CD4-positive, alpha-beta T cell (primary cell): ENCODE measurements around the gene MAD2L1. TPM values are rescaled to one million over a fixed set of nuclear protein-coding genes. Genes with fewer than 3 reads are reported as not detected.

Experiments
- ATAC-seq: fragments of 200-7000 bp; cut with Tn5 transposase; one replicate; pipeline ENCODE4 v1.10.0; 2022; ENCODE audit warnings: mild to moderate bottlenecking; ENCODE audit not compliant: poor library complexity
- CTCF ChIA-PET: fragments of 350-600 bp; sonication (Branson Sonifier 250); formaldehyde crosslinking; loops from one replicate; lab custom pipeline; 2021; ENCODE audit warnings: antibody characterized with exemption, inconsistent platforms; lab: Charles Lee
- POLR2A ChIA-PET: fragments of 350-600 bp; sonication (Branson Sonifier 250); formaldehyde crosslinking; loops from one replicate; lab custom pipeline; 2021; ENCODE audit warnings: antibody characterized with exemption, inconsistent platforms; lab: Charles Lee
- DNase-seq, 14 experiments: peaks; one replicate each; pipeline ENCODE4 v3.0.0-alpha.2; 2013 to 2020; ENCODE audit warnings: mixed read lengths in 2 of 14
- H3K27ac ChIP-seq, 2 donors: one replicate each; pipeline versions ENCODE4 v1.5.1 to v1.7.0; 2013; ENCODE audit warnings: low read length in 2 of 2, low read depth in 1 of 2, mild to moderate bottlenecking in 1 of 2
- H3K27me3 ChIP-seq, 2 experiments: 1 replicate in 1 of 2; 2 replicates in 1 of 2; pipeline versions ENCODE4 v1.6.1 to v1.7.0; 2013; ENCODE audit warnings: low read length in 2 of 2, control low read depth in 1 of 2, mild to moderate bottlenecking in 1 of 2, moderate library complexity in 1 of 2; ENCODE audit not compliant: insufficient read depth in 2 of 2, control insufficient read depth in 1 of 2
- H3K36me3 ChIP-seq: one replicate; pipeline ENCODE4 v1.6.1; 2013; ENCODE audit warnings: low read length, control low read depth; ENCODE audit not compliant: insufficient read depth
- H3K4me1 ChIP-seq: one replicate; pipeline ENCODE4 v1.6.1; 2013; ENCODE audit warnings: low read length, control low read depth; ENCODE audit not compliant: insufficient read depth
- H3K4me3 ChIP-seq: one replicate; pipeline ENCODE4 v1.5.1; 2013; ENCODE audit warnings: mild to moderate bottlenecking, low read length, moderate library complexity
- H3K9me3 ChIP-seq, 2 experiments: 1 replicate in 1 of 2; 2 replicates in 1 of 2; pipeline versions ENCODE4 v1.6.1 to v1.7.0; 2013; ENCODE audit warnings: low read length in 2 of 2, mild to moderate bottlenecking in 2 of 2, control low read depth in 1 of 2, moderate library complexity in 1 of 2; ENCODE audit not compliant: control insufficient read depth in 1 of 2, insufficient read depth in 1 of 2
- H3K27ac Mint-ChIP-seq: one replicate; pipeline ENCODE4 v1.8.0; 2020; ENCODE audit warnings: mixed read lengths
- H3K27me3 Mint-ChIP-seq: one replicate; pipeline ENCODE4 v1.8.0; 2021; ENCODE audit warnings: mixed read lengths
- H3K36me3 Mint-ChIP-seq: one replicate; pipeline ENCODE4 v1.8.0; 2021; ENCODE audit warnings: low read depth, mixed read lengths
- H3K4me1 Mint-ChIP-seq: one replicate; pipeline ENCODE4 v1.8.0; 2021; ENCODE audit warnings: low read depth, mixed read lengths
- H3K4me3 Mint-ChIP-seq: one replicate; pipeline ENCODE4 v1.8.0; 2020; ENCODE audit warnings: mild to moderate bottlenecking, mixed read lengths
- H3K9me3 Mint-ChIP-seq: one replicate; pipeline ENCODE4 v1.8.0; 2020; ENCODE audit warnings: mixed read lengths
- CTCF ChIP-seq: fragments of 200-600 bp; IDR thresholded peaks from one replicate; pipeline ENCODE4 v1.8.0; 2022; ENCODE audit warnings: antibody characterized with exemption, mild to moderate bottlenecking
- intact Hi-C, 2 experiments: fragments of 100-400 bp; cut with DNase I in 1 of 2; cut with micrococcal nuclease in 1 of 2; formaldehyde crosslinking; loops; one replicate each; pipeline versions ENCODE4 v1.15.1 to v1.9.0; 2023 to 2025; cut with DNase I, micrococcal nuclease
- total RNA-seq, 174 experiments: library from RNA in 2 of 174; stranded (reverse) in 2 of 174; gene quantifications; one replicate each; pipeline ENCODE4 v1.2.3 and lab custom pipeline; 2021 to 2026

The MAD2L1 gene
- total RNA-seq, 2 experiments from 2014 or later: 4.6 to 5.6 TPM

GRCh38 chr4:120034913-120035312, 31.7 kb downstream of the MAD2L1 start:
- no peak overlapping the region for H3K4me3 Mint-ChIP-seq

DNA sequence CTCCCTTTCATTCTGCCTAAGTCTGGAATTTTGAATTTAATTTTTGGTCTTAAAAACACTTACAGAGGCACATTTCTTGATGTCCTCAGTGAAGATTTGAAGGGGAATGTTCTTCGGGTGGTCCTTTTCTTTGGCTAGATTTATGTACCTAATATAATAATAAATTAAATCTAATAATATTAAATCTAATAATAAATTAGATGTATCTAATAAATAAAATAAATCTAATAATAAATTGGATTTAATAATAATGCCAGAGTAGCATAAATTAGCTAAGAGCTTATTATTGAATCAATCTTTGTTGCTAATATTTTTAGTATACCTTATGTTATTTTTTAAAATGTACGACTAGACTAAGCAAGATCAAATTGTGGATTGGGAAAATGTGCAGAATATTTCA, 39.8 kb downstream of the MAD2L1 start:
- Mint-ChIP-seq H3K4me3 (no peak overlapping the region), H3K4me1 (no peaks in the 10 kb centered on the region), H3K36me3 (no peaks in the 10 kb centered on the region), H3K9me3 (no peaks in the 10 kb centered on the region), H3K27me3 (peaks cover 20% of the 10 kb centered on the region), H3K27ac (no peak overlapping the region)
- peaks cover 0 to 11% of the 10 kb centered on the region in 2 experiments for H3K27me3 ChIP-seq
- H3K9me3 ChIP-seq: no peaks in the 10 kb centered on the region
- H3K4me3 ChIP-seq: no peak overlapping the region
- H3K27ac ChIP-seq: no peak overlapping the region
- TF ChIP-seq CTCF: no peak
- H3K4me1 ChIP-seq: no peaks in the 10 kb centered on the region
- intact Hi-C loops: no loop called here
- DNase-seq: no peak
- ChIA-PET CTCF (no interaction called here), POLR2A (no interaction called here)
- no peaks in the 10 kb centered on the region for H3K36me3 ChIP-seq
- ATAC-seq: no peak

More at GRCh38 chr4:120034913-120035312, 31.7 kb downstream of the MAD2L1 start:
- no peak overlapping the region for H3K27ac ChIP-seq
- POLR2A ChIA-PET: no interaction called here
- Mint-ChIP-seq H3K27ac (no peak overlapping the region), H3K36me3 (no peaks in the 10 kb centered on the region), H3K27me3 (peaks cover 38% of the 10 kb centered on the region), H3K4me1 (no peaks in the 10 kb centered on the region), H3K9me3 (no peaks in the 10 kb centered on the region)
- no peak for TF ChIP-seq CTCF
- H3K4me1 ChIP-seq: no peaks in the 10 kb centered on the region
- no peak for DNase-seq
- CTCF ChIA-PET: no interaction called here
- intact Hi-C loops: no loop called here
- H3K4me3 ChIP-seq: no peak overlapping the region
- no peaks in the 10 kb centered on the region for H3K9me3 ChIP-seq
- no peak for ATAC-seq
- no peaks in the 10 kb centered on the region for H3K36me3 ChIP-seq
- H3K27me3 ChIP-seq: peaks cover 0 to 17% of the 10 kb centered on the region in 2 experiments

- intact Hi-C loops: no loop called here
- H3K4me3 Mint-ChIP-seq: no peak overlapping the region
- ChIA-PET POLR2A (no interaction called here), CTCF (interaction anchor here (1.0 kb wide), 1 partner anchor 14 kb away, joined by 4 read pairs; no protein-coding TSS in a partner anchor)
- TF ChIP-seq CTCF: no peak
- peaks cover 14% of the 10 kb centered on the region for H3K27me3 Mint-ChIP-seq
- H3K27ac Mint-ChIP-seq: no peak overlapping the region
- ATAC-seq: no peak
- no peaks in the 10 kb centered on the region for H3K9me3 ChIP-seq
- no peaks in the 10 kb centered on the region for H3K4me1 ChIP-seq
- no peak for DNase-seq
- no peaks in the 10 kb centered on the region for H3K36me3 Mint-ChIP-seq
- no peaks in the 10 kb centered on the region for H3K4me1 Mint-ChIP-seq
- H3K27me3 ChIP-seq: peaks cover 0 to 7% of the 10 kb centered on the region in 2 experiments
- no peak overlapping the region for H3K27ac ChIP-seq
- no peak overlapping the region for H3K4me3 ChIP-seq
- no peaks in the 10 kb centered on the region for H3K9me3 Mint-ChIP-seq
- H3K36me3 ChIP-seq: no peaks in the 10 kb centered on the region
Observed at GRCh38 chr4:120025516-120025915, 41.1 kb downstream of the MAD2L1 start.
